Small intestine (tissue), 7 donors: ENCODE data around the gene HEXIM2. TPM values are rescaled to one million over a fixed set of nuclear protein-coding genes. Genes with fewer than 3 reads are reported as not detected.

ENCODE experiments used
- DNase-seq, 2 donors: peaks; one replicate each; pipeline versions ENCODE4 v3.0.0 to v3.0.0-alpha.2; 2013
- FAIRE-seq: peaks from 2 replicates; lab custom pipeline; 2012; peaks lifted over from hg19 to GRCh38; lab: Jason Lieb, UNC
- H3K27ac ChIP-seq, 3 donors: one replicate each; pipeline ENCODE4 v1.5.1; 2013; ENCODE audit warnings: low read length in 2 of 3, mild to moderate bottlenecking in 2 of 3, control low read depth in 1 of 3, inconsistent platforms in 1 of 3, low read depth in 1 of 3, moderate library complexity in 1 of 3
- H3K27me3 ChIP-seq, 3 donors: one replicate each; pipeline ENCODE4 v1.6.1; 2013; ENCODE audit warnings: low read length in 3 of 3, inconsistent platforms in 1 of 3; ENCODE audit not compliant: control insufficient read depth in 3 of 3, insufficient read depth in 3 of 3
- H3K36me3 ChIP-seq, 3 donors: one replicate each; pipeline ENCODE4 v1.6.1; 2013; ENCODE audit warnings: low read length in 3 of 3, inconsistent platforms in 1 of 3, low read depth in 1 of 3, mild to moderate bottlenecking in 1 of 3, moderate library complexity in 1 of 3; ENCODE audit not compliant: control insufficient read depth in 3 of 3, insufficient read depth in 2 of 3
- H3K4me1 ChIP-seq, 3 donors: one replicate each; pipeline ENCODE4 v1.6.1; 2013; ENCODE audit warnings: low read length in 2 of 3, inconsistent platforms in 1 of 3, low read depth in 1 of 3, mild to moderate bottlenecking in 1 of 3, moderate library complexity in 1 of 3; ENCODE audit not compliant: control insufficient read depth in 3 of 3, insufficient read depth in 2 of 3
- H3K4me3 ChIP-seq, 3 donors: one replicate each; pipeline ENCODE4 v1.5.1; 2013; ENCODE audit warnings: low read length in 3 of 3, control low read depth in 1 of 3, inconsistent platforms in 1 of 3, low read depth in 1 of 3, mild to moderate bottlenecking in 1 of 3, moderate library complexity in 1 of 3
- H3K9me3 ChIP-seq, 2 donors: one replicate each; pipeline ENCODE4 v1.6.1; 2013; ENCODE audit warnings: low read depth in 1 of 2, low read length in 1 of 2; ENCODE audit not compliant: control insufficient read depth in 2 of 2, insufficient read depth in 1 of 2
- WGBS, 3 donors: extraction: QIAGEN DNeasy Blood & Tissue Kit; methylation state at CpG; one replicate each; pipeline ENCODE4 v1.1.7; 2013; 5-methylcytosine and 5-hydroxymethylcytosine counted together
- polyA plus RNA-seq, 4 donors: library from polyadenylated mRNA; stranded (reverse) in 3 of 4; unstranded in 1 of 4; fragments of 200-250 nt in 3 of 4; fragments of 120-200 nt in 1 of 4; gene quantifications; one replicate each; pipeline versions ENCODE4 v1.2.1 to v1.2.3, GENCODE V29; 2013
- donor health status: healthy with polysubstance abuse.
- donor health status: control.
- donor health status: control.
- donor health status: Bipolar disorder and iron deficiency.
- donor health status: healthy.

Gene HEXIM2
- polyA plus RNA-seq, 4 donors, result 11.2 to 13.3 (median 12.1) TPM

GRCh38 chr17:45135978-45136791 is 25.5 kb upstream of the HEXIM2 start:
- peak overlapping the region; percentile 50 to 81 (median 65) for H3K4me3 ChIP-seq
- DNase-seq (peak in 1 of 2 donors; percentile 26), FAIRE-seq (no peak)
- WGBS, 3 donors, result 22 to 47% (median 35%) methylated on average over 21 of the region's 21 CpGs
- peaks cover 0 to 27% (median 8%) of the 10 kb centered on the region in 3 donors for H3K4me1 ChIP-seq
- H3K9me3 ChIP-seq, result no peaks in the 10 kb centered on the region
- peaks cover 2 to 36% (median 3%) of the 10 kb centered on the region in 3 donors for H3K36me3 ChIP-seq
- H3K27me3 ChIP-seq, result no peaks in the 10 kb centered on the region
- peak overlapping the region; percentile 68 to 79 (median 69) for H3K27ac ChIP-seq

GRCh38 chr17:45136846-45137560 is 24.7 kb upstream of the HEXIM2 start:
- no peak for FAIRE-seq
- H3K4me3 ChIP-seq, result peak overlapping the region in 1 of 3 donors; percentile 65
- DNase-seq, result no peak
- no peaks in the 10 kb centered on the region for H3K27me3 ChIP-seq
- peaks cover 2 to 36% (median 3%) of the 10 kb centered on the region in 3 donors for H3K36me3 ChIP-seq
- peak overlapping the region in 1 of 3 donors; percentile 68 for H3K27ac ChIP-seq
- no peaks in the 10 kb centered on the region for H3K9me3 ChIP-seq
- WGBS, 3 donors, result 41 to 74% (median 56%) methylated on average over 12 of the region's 12 CpGs
- peaks cover 0 to 21% (median 8%) of the 10 kb centered on the region in 3 donors for H3K4me1 ChIP-seq

- DNase-seq (peak in 1 of 2 donors; percentile 95), FAIRE-seq (no peak)
- H3K27ac ChIP-seq, result peak overlapping the region in 2 of 3 donors; percentile 68 to 71
- H3K9me3 ChIP-seq, result no peaks in the 10 kb centered on the region
- H3K27me3 ChIP-seq, result no peaks in the 10 kb centered on the region
- WGBS, 3 donors, result 12 to 66% (median 44%) methylated on average over 11 of the region's 11 CpGs
- peaks cover 2 to 36% (median 3%) of the 10 kb centered on the region in 3 donors for H3K36me3 ChIP-seq
- peak overlapping the region in 1 of 3 donors; percentile 65 for H3K4me3 ChIP-seq
- H3K4me1 ChIP-seq, result peaks cover 0 to 20% (median 8%) of the 10 kb centered on the region in 3 donors
Observed at GRCh38 chr17:45137561-45138305, 23.9 kb upstream of the HEXIM2 start.

GRCh38 chr17:45138911-45139532 is 22.7 kb upstream of the HEXIM2 start:
- H3K27ac ChIP-seq, result no peak overlapping the region
- WGBS, 3 donors, result 82 to 91% (median 89%) methylated on average over 14 of the region's 14 CpGs
- no peaks in the 10 kb centered on the region for H3K9me3 ChIP-seq
- H3K36me3 ChIP-seq, result peaks cover 2 to 44% (median 3%) of the 10 kb centered on the region in 3 donors
- no peaks in the 10 kb centered on the region for H3K27me3 ChIP-seq
- no peak for DNase-seq
- no peak for FAIRE-seq
- H3K4me1 ChIP-seq, result peaks cover 0 to 24% (median 8%) of the 10 kb centered on the region in 3 donors
- H3K4me3 ChIP-seq, result no peak overlapping the region

- no peaks in the 10 kb centered on the region for H3K9me3 ChIP-seq
- H3K27ac ChIP-seq, result no peak overlapping the region
- no peaks in the 10 kb centered on the region for H3K27me3 ChIP-seq
- peaks cover 0 to 27% (median 8%) of the 10 kb centered on the region in 3 donors for H3K4me1 ChIP-seq
- H3K36me3 ChIP-seq, result peaks cover 2 to 44% (median 3%) of the 10 kb centered on the region in 3 donors
- no peak for FAIRE-seq
- WGBS, 3 donors, result 84 to 85% (median 85%) methylated on average over 4 of the region's 4 CpGs
- no peak overlapping the region for H3K4me3 ChIP-seq
- DNase-seq, result no peak
Observed at GRCh38 chr17:45139533-45139920, 22.1 kb upstream of the HEXIM2 start.

GRCh38 chr17:45143094-45143670 is 18.5 kb upstream of the HEXIM2 start:
- 79 to 87% (median 81%) methylated on average over 13 of the region's 13 CpGs for WGBS, 3 donors
- FAIRE-seq, result no peak
- DNase-seq, result no peak

GRCh38 chr17:45143767-45144198 is 17.9 kb upstream of the HEXIM2 start:
- Histone ChIP-seq H3K4me3 (peak overlapping the region; percentile 47 to 51 (median 51)), H3K27ac (peak overlapping the region; percentile 86), H3K27me3 (no peaks in the 10 kb centered on the region), H3K4me1 (peaks cover 0 to 32% (median 0%) of the 10 kb centered on the region in 3 donors), H3K36me3 (peaks cover 0 to 23% (median 2%) of the 10 kb centered on the region in 3 donors), H3K9me3 (no peaks in the 10 kb centered on the region)
- no peak for FAIRE-seq
- 14 to 43% (median 28%) methylated on average over 21 of the region's 21 CpGs for WGBS, 3 donors
- peak; percentile 23 to 68 for DNase-seq

More at GRCh38 chr17:45143094-45143670, 18.5 kb upstream of the HEXIM2 start:
- Histone ChIP-seq H3K4me3 (peak overlapping the region in 1 of 3 donors; percentile 51), H3K27ac (peak overlapping the region; percentile 86), H3K27me3 (no peaks in the 10 kb centered on the region), H3K36me3 (peaks cover 2 to 27% (median 3%) of the 10 kb centered on the region in 3 donors), H3K9me3 (no peaks in the 10 kb centered on the region), H3K4me1 (peaks cover 0 to 32% (median 0%) of the 10 kb centered on the region in 3 donors)
